Melanocyte of skin (primary cell): ENCODE results near the gene MCTS1. TPM values are rescaled to one million over a fixed set of nuclear protein-coding genes. Genes with fewer than 3 reads are reported as not detected.

ENCODE experiments used
- total RNA-seq, 2 donors: library from RNA; depleted of rRNA; stranded (reverse); fragments of >200 nt; gene quantifications; 2 replicates each; pipeline ENCODE4 v1.2.3, GENCODE V29; 2012

MCTS1 gene, protein sequence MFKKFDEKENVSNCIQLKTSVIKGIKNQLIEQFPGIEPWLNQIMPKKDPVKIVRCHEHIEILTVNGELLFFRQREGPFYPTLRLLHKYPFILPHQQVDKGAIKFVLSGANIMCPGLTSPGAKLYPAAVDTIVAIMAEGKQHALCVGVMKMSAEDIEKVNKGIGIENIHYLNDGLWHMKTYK
- total RNA-seq: 10 to 100 TPM; 34.4 to 45.3 TPM

DNA sequence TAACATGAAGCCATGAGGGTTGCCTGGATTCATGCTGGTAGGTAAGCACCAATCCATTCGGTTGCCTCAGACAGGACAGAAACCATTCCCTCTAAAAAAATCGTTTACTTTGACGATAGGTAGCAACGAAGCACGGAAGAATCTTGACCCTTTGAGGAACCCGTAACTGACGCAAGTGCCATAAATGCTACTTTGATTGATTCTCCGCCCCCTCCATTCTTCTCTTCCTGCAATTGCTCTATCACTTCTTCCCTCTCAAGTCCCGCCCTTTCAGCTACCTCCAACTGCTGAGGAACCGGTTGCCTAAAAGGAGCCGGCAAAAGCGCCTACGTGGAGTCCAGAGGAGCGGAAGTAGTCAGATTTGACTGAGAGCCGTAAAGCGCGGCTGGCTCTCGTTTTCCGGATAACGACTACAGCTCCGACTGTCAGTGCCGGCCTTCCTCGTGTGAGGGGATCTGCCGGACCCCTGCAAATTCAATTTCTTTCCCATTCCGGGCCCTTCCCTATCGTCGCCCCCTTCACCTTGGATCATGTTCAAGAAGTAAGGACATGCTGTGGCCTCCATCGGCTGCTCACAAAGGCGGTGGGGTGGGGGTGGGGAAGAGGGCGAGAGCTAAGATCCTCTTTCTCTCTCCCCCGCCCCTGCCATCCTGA, at the start of gene MCTS1:
TSS of gene MCTS1 (plus strand) at position 395 of the 654 bp plus-strand sequence. CDS start at position 531, 136 bp downstream.

DNA sequence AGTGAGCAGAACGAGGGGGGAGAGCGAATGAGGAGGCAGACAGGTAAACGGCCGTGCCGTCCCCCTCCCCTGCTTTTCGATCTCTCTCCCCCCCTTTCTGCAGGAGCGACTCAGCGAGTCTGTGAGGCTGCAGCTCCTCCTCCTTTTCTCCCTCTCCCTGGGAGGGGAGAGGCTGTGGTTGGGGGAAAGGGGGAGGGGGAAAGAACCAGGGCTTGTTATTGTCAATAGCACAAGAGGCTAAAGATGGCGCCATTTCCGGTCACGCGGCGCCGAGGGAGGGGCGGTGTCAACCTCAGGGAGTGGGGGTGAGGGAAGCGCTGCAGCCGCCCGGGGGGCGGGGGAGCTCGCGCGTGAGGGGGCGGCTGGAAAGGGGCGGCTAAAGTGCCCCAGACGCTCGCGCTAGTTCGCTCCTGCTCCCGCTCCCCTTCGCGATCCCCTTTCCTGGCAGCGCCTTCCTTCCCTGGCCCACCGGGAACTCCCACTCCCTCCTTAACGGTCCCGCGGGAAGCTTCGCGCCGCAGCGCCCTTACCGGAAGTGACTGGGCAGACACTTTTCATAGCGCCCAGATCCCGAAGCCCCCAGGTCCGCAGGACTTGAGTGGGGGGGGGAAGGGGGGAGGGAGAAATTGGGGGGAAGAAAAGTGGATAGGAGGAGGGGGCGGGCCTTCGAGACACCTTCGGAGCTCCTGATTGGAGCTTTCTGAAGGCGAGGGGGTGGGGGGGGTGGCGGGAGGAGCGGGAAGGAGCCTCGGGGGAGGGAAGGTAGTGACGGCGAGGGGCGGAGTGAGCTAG, 42.9 kb upstream of the MCTS1 start, which contains the start of gene CUL4B:
TSS of gene CUL4B (minus strand) at position 121 of the 792 bp plus-strand sequence. CDS start 324 bp downstream, outside the sequence.

DNA sequence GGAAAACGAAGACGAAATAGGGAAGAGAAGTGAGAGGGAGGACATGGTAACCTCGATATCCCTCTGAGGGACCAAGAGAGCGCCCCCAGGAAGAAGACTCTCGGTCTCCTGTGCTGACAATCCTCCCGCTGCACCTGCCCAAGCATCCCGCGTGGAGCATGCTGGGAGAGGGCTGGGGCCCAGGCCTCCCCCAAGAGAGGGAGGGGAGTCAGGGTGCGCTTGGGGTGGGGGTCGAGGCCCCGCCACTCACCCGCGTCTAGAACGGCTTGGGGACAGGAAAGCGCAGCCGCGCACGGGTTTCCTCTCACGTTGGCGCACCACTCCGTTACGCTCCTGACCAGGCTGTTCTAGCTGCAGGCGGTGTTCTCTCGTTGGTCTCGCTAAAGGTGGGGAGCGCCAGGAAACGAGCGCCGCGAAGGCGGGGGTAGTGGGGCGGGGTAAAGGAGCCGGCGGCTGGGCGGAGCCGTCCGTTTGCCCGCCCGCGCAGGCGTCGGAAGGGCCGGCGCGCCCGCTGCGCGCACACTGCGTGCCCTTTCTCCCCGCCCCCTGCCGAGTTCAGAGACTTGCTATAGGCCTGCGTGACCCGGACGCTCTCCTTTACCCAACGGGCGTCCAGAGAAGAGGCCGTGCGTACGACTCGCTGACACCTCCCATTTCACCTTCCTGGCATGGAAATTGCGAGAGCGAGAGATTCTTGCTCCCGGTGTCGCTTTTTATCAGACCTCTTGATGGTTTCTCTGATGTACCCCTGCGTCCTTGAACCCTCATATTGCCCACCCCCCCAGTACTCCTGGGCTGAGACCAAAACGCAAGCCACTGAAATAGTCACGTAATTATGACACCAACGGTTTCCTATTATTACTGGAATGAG, 26.0 kb downstream of the MCTS1 start, which contains the start of gene C1GALT1C1:
TSS of gene C1GALT1C1 (minus strand) at position 388 of the 871 bp plus-strand sequence. CDS start 2,888 bp downstream, outside the sequence.

Other genes starting within 250 kb of the MCTS1 start
- not detected for gene ATP1B4, start 242.0 kb upstream of the MCTS1 start, total RNA-seq
- gene LAMP2, start 134.8 kb upstream of the MCTS1 start, total RNA-seq: 100 to 1,000 TPM; 296 to 366 TPM
- gene CUL4B, start 43.1 kb upstream of the MCTS1 start, total RNA-seq: 10 to 100 TPM; 31.3 to 42.6 TPM
- 10 to 100 TPM; 25.5 to 40.0 TPM for gene C1GALT1C1, start 26.0 kb downstream of the MCTS1 start, total RNA-seq